CD4-positive, CD25-positive, alpha-beta regulatory T cell (primary cell): Measurements from ENCODE around the gene PPIF. TPM values are rescaled to one million over a fixed set of nuclear protein-coding genes. Genes with fewer than 3 reads are reported as not detected.

Experiments
- ATAC-seq, 2 donors: fragments of 150-1000 bp; cut with Tn5 transposase; one replicate each; pipeline ENCODE4 v1.10.0; 2021; ENCODE audit warnings: low read depth in 2 of 2, moderate number of reproducible peaks in 2 of 2, moderate library complexity in 1 of 2
- DNase-seq, 3 donors: peaks; one replicate each; pipeline versions ENCODE4 v3.0.0 to v3.0.0-alpha.2; 2012 to 2022; ENCODE audit warnings: mixed read lengths in 1 of 3
- H3K27ac ChIP-seq: one replicate; pipeline ENCODE4 v1.7.0; 2013; ENCODE audit warnings: mild to moderate bottlenecking, low read length; ENCODE audit not compliant: insufficient read depth, poor library complexity, severe bottlenecking
- H3K27me3 ChIP-seq: one replicate; pipeline ENCODE4 v1.7.0; 2013; ENCODE audit warnings: low read length; ENCODE audit not compliant: control insufficient read depth, insufficient read depth
- H3K36me3 ChIP-seq: one replicate; pipeline ENCODE4 v1.7.0; 2013; ENCODE audit warnings: mild to moderate bottlenecking, low read length, moderate library complexity; ENCODE audit not compliant: control insufficient read depth, insufficient read depth
- H3K4me1 ChIP-seq: 2 replicates; pipeline ENCODE4 v1.7.0; 2013; ENCODE audit warnings: mild to moderate bottlenecking, low read length; ENCODE audit not compliant: insufficient read depth, control insufficient read depth, poor library complexity, severe bottlenecking
- H3K4me3 ChIP-seq: one replicate; pipeline ENCODE4 v1.7.0; 2013; ENCODE audit warnings: low read depth, mild to moderate bottlenecking, low read length, moderate library complexity
- H3K9me3 ChIP-seq, 2 experiments: 1 replicate in 1 of 2; 2 replicates in 1 of 2; pipeline ENCODE4 v1.7.0; 2013; ENCODE audit warnings: low read length in 2 of 2, mild to moderate bottlenecking in 1 of 2, moderate library complexity in 1 of 2; ENCODE audit not compliant: control insufficient read depth in 2 of 2
- H3K27ac Mint-ChIP-seq, 3 donors: one replicate each; pipeline ENCODE4 v1.8.0; 2020 to 2022; ENCODE audit warnings: mild to moderate bottlenecking in 3 of 3, mixed read lengths in 3 of 3, moderate library complexity in 2 of 3
- H3K27me3 Mint-ChIP-seq: one replicate; pipeline ENCODE4 v1.8.0; 2022; ENCODE audit warnings: mild to moderate bottlenecking, mixed read lengths
- H3K36me3 Mint-ChIP-seq: one replicate; pipeline ENCODE4 v1.8.0; 2020; ENCODE audit warnings: mixed read lengths
- H3K4me1 Mint-ChIP-seq, 4 donors: one replicate each; pipeline ENCODE4 v1.8.0; 2020 to 2022; ENCODE audit warnings: mixed read lengths in 4 of 4, mild to moderate bottlenecking in 1 of 4
- H3K4me3 Mint-ChIP-seq, 4 donors: one replicate each; pipeline ENCODE4 v1.8.0; 2020 to 2022; ENCODE audit warnings: mild to moderate bottlenecking in 4 of 4, mixed read lengths in 4 of 4, moderate library complexity in 3 of 4
- H3K9me3 Mint-ChIP-seq, 7 donors: one replicate each; pipeline ENCODE4 v1.8.0; 2020 to 2022; ENCODE audit warnings: mixed read lengths in 7 of 7, mild to moderate bottlenecking in 3 of 7, moderate library complexity in 2 of 7
- polyA plus RNA-seq, 4 donors: library from polyadenylated mRNA; unstranded; fragments of 300-500 nt; fragmentation: Illumina TruSeq; gene quantifications; one replicate each; pipeline ENCODE4 v1.2.3, GENCODE V29; 2021
- total RNA-seq: library from RNA; stranded (reverse); gene quantifications from one replicate; pipeline ENCODE4 v1.2.3, GENCODE V29; 2022

PPIF gene
- total and polyA plus RNA-seq, 5 donors from 2014 or later, result 15.5 to 60.2 (median 18.0) TPM

DNA sequence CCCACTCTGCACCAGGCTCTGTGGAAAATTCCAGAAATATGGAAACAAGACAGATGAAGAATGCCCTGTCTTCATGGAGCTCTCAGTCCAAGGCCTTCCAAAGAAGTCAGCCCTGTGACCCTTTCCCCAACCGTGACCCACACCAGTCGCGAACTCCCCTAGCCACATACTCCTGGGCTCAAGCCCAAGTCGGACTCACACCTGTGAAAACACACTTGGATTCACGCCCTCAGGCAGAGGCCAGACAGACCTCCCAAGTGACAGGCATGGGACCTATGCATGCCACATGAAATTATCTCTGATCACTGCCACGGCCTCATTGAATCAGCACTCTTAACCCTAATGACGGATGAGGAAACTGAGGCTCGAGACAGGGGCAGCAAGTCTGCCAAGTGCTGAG, 55.7 kb downstream of the PPIF start:
- Mint-ChIP-seq H3K27me3 (peaks cover 9% of the 10 kb centered on the region), H3K4me3 (no peak overlapping the region), H3K27ac (no peak overlapping the region), H3K36me3 (no peaks in the 10 kb centered on the region), H3K4me1 (peaks cover 0 to 2% (median 0%) of the 10 kb centered on the region in 4 donors), H3K9me3 (no peaks in the 10 kb centered on the region)
- Histone ChIP-seq H3K4me1 (no peaks in the 10 kb centered on the region), H3K9me3 (no peaks in the 10 kb centered on the region), H3K36me3 (no peaks in the 10 kb centered on the region), H3K4me3 (no peak overlapping the region), H3K27me3 (no peaks in the 10 kb centered on the region), H3K27ac (no peak overlapping the region)
- no peak for DNase-seq
- no peak for ATAC-seq

- Mint-ChIP-seq H3K9me3 (no peaks in the 10 kb centered on the region), H3K27ac (no peak overlapping the region), H3K4me3 (no peak overlapping the region), H3K4me1 (peaks cover 0 to 2% (median 0%) of the 10 kb centered on the region in 4 donors), H3K36me3 (no peaks in the 10 kb centered on the region), H3K27me3 (peaks cover 9% of the 10 kb centered on the region)
- H3K4me3 ChIP-seq, result no peak overlapping the region
- DNase-seq (no peak), ATAC-seq (no peak)
- no peaks in the 10 kb centered on the region for H3K27me3 ChIP-seq
- H3K9me3 ChIP-seq, result no peaks in the 10 kb centered on the region
- H3K27ac ChIP-seq, result no peak overlapping the region
- H3K36me3 ChIP-seq, result no peaks in the 10 kb centered on the region
- H3K4me1 ChIP-seq, result no peaks in the 10 kb centered on the region
These were observed 56.4 kb downstream of the PPIF start for GRCh38 chr10:79403441-79404230.

DNA sequence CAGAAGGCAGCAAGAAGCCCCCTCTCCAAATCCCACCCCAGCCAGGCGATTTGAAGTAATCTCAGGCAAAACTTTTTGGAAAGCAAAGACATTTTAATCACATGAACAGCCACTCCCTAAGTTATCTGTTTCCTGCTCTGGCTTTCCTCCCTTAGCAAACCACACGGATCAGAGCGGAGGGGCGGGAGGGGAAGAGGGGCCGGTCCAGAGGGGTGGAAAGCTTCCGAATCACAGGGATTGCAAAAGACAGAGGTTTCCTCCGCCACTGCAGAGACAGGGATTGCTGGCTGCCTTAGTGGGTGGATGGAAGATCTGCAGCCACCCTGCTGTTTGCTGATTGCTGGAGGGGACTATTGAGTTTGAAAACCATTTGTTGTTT, 57.0 kb downstream of the PPIF start:
- no peaks in the 10 kb centered on the region for H3K4me1 ChIP-seq
- H3K9me3 Mint-ChIP-seq, result no peaks in the 10 kb centered on the region
- H3K27me3 Mint-ChIP-seq, result peaks cover 9% of the 10 kb centered on the region
- ATAC-seq, result no peak
- peaks cover 0 to 2% (median 0%) of the 10 kb centered on the region in 4 donors for H3K4me1 Mint-ChIP-seq
- H3K4me3 Mint-ChIP-seq, result no peak overlapping the region
- H3K4me3 ChIP-seq, result no peak overlapping the region
- no peaks in the 10 kb centered on the region for H3K36me3 ChIP-seq
- no peak for DNase-seq
- no peaks in the 10 kb centered on the region for H3K36me3 Mint-ChIP-seq
- no peaks in the 10 kb centered on the region for H3K9me3 ChIP-seq
- H3K27ac ChIP-seq, result no peak overlapping the region
- no peaks in the 10 kb centered on the region for H3K27me3 ChIP-seq
- no peak overlapping the region for H3K27ac Mint-ChIP-seq

GRCh38 chr10:79404690-79405131, 57.4 kb downstream of the PPIF start:
- Histone ChIP-seq H3K9me3 (no peaks in the 10 kb centered on the region), H3K27me3 (no peaks in the 10 kb centered on the region), H3K4me3 (no peak overlapping the region), H3K36me3 (no peaks in the 10 kb centered on the region), H3K4me1 (no peaks in the 10 kb centered on the region), H3K27ac (no peak overlapping the region)
- no peak overlapping the region for H3K27ac Mint-ChIP-seq
- no peaks in the 10 kb centered on the region for H3K9me3 Mint-ChIP-seq
- no peaks in the 10 kb centered on the region for H3K36me3 Mint-ChIP-seq
- ATAC-seq, result no peak
- no peak overlapping the region for H3K4me3 Mint-ChIP-seq
- DNase-seq, result no peak
- H3K27me3 Mint-ChIP-seq, result peaks cover 9% of the 10 kb centered on the region
- no peaks in the 10 kb centered on the region for H3K4me1 Mint-ChIP-seq

Other genes starting within 250 kb of the PPIF start
- gene ZCCHC24, start 98.2 kb downstream of the PPIF start, total RNA-seq, result 1.8 TPM
- under 1 TPM; 0.25 to 0.94 (median 0.66) TPM for gene ZCCHC24, start 98.2 kb downstream of the PPIF start, polyA plus RNA-seq
- not detected for gene EIF5AL1, start 165.1 kb downstream of the PPIF start, total RNA-seq
- gene EIF5AL1, start 165.1 kb downstream of the PPIF start, polyA plus RNA-seq, result under 1 TPM; 0.11 to 0.45 (median 0.25) TPM
- not detected for gene SFTPA2, start 212.9 kb downstream of the PPIF start, total RNA-seq
- not detected for gene SFTPA2, start 212.9 kb downstream of the PPIF start, polyA plus RNA-seq